GM21717 (cell line): ENCODE measurements around the gene CATSPERZ.

Experiments
- ATAC-seq: cut with Tn5 transposase; IDR thresholded peaks from one replicate; pipeline ENCODE4 v1.9.1; 2021; ENCODE audit warnings: mild to moderate bottlenecking, moderate library complexity; ENCODE audit not compliant: unreplicated experiment

The CATSPERZ gene, protein sequence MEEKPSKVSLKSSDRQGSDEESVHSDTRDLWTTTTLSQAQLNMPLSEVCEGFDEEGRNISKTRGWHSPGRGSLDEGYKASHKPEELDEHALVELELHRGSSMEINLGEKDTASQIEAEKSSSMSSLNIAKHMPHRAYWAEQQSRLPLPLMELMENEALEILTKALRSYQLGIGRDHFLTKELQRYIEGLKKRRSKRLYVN

DNA sequence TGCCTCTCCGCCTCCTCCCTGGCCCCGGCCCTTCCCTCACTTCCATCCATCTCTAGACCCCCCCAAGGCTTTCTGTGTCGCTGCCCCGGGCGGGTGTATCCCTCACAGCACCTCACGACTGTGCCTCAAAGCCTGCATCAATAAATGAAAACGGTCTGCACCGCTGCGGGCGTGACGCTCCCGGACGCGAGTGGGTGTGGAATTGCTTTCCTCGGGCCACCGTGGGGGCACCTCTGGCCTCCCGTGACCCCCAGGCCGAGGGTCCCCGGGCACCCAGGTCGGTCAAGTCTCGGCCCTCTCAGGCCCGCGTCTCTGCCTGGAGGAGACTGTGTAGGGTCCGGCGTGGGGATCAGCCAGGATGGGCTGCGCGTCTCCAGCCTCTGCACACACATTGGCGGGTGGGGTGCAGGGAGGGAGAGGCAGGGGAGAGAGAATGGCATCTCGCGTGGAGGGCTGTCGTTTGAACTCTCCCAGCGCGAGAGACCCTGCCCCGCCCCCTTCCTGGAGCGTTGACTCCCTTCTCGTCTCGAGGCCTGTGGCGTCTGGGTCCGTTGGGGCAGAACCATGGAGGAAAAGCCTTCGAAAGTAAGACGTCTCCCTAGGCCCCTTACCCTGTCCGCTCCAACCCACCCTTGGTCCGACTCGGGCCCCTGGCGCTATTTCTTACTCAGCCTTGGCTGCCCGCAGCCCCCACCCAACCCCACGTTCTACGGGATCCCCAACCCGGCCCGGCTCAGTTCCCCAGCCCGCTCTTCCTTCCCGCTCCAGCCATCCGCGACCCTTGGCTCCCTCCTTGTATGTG is at the start of gene CATSPERZ:
Gene CATSPERZ (plus strand): TSS at position 512 of the 802 bp plus-strand sequence. CDS start 53 bp downstream, at position 565.
- ATAC-seq, result no peak

DNA sequence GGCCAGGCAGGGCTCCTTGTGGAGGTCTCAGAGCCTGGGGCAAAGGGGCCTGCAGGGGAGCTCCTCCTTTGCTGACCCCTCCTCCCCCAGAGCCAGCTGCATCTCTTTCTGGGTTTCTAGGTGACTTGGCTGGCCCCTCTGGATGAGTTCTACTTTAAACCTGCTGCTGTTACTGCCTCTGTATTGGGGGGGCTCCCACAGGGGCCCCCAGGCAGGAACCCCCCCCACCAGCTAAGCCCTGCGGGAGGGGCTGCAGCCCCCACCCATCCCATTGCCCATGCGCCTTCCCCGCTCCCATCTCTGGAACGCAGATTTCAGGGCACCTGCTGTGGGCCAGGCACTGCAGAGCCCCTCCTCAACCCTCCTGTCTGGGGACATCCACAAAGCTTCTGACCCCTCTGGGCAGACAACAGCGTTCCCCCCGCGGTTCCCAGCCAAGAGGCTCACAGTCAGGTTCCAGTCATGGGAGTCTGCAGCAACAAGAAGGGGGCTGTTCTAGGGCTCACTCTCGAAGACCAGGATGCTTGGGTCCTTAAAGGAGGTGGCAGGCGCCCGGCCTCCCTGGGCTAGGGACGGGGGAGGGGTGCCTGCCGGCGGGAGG is 49.6 kb upstream of the CATSPERZ start:
- no peak for ATAC-seq

DNA sequence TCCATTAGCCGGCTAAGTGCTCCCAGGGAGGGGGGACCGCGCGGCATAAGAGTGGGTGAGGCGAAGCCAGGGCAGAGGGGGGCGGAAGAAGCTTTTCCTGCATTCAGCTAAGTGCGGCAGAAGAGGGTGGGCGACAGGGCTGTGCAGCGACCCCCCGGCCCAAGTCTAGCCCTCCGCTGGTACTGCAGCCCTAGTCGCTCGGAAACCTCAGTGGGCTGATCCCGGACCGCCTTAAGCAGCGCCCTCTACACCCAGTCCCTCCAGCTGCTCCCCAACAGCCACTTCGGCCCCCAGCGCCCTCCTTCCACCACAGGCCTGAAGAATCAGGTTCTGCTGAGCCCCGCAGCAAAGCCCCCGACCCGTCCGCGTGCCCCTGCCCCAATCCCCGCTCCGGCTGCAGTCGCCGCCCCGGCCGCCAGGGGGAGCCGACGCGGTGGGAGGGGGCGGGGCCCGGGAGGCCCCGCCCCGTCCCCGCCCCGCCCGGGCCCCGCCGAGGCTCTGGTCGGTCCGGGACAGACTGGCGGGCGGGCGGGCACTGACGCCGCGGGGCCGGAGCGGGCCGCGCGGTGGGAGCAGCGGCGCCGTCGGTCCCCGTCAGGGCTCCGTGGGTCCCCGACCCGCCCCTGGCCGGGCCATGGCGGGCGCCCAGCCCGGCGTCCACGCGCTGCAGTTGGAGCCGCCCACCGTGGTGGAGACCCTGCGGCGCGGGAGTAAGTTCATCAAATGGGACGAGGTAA is 49.0 kb upstream of the CATSPERZ start, which contains the start of gene PLCB3:
Gene PLCB3 (plus strand): TSS at position 515 of the 737 bp plus-strand sequence. CDS start 120 bp downstream, at position 635.
- ATAC-seq, result no peak

DNA sequence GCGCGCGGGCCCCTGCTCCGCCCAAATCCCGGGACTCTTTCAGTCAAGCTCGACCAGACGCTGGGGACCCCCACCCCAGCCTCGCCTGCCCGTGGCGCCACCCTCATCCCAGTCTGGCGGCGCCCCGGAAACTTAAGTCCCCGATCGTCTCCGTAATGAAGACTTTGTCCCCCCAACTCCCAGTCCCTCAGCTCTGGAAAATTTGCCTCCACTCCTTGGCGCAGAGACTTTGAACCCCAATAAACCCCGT is 48.5 kb upstream of the CATSPERZ start:
- ATAC-seq, result no peak

DNA sequence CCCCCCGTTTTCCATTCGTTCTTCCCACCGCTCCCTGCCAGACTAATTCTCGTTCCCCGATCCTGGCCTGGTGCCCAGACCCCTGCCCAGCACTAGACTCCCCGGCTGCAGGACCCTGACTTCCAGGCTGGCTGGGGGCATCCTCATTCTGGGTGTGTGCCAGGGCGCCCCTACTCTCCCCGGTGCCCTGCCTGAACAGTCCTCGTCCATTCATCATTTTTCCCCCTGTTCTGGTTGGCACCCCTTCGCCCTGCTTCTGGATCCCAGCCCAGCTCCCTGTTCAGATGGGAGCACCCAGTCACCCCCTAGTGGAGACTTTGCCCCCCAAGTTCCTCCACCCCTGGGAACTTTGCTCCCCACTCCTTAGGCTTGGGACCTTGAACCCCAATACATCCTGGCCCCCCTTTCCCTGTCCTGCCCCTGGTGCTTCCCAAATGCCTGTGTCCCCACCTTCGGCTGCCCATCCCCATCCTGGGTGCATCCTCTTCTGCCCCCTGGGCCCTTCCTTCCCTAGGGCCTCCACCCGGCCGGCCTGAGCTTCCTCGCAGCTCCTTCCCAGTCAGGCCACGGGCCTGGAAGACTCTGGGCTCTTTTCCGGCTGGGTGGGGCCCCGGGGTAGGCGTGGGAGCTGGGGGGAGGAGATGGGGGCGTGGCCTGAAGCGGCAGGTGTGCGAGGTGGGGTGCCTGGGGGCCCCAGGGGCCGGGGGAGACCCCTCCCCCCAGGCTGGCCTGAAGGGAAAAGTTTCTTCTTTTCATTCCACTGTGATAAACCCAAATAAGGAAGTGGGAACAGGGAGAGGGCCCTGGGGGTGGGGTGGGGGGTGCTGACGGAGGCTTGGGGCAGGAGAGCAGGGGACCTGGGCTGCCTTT is 47.9 kb upstream of the CATSPERZ start:
- ATAC-seq, result no peak

DNA sequence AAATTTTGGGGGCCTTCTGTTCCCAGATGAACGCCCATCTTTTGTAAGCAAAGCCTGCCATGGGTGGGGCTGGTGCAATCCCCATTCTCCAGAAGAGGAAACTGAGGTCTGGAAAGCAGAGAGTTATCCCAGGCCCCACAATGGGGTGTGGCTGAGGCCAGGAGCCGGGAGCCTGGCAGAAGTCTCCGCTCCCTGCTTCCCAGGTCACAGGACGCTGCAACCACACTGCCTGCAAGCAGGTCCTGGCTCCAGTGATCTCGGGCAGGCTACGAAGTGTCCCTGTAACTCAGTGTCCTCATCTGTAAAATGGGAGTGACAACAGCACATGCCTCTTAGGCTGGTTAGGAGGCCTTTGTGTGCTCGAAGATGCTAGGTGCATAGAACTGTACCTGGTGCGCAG is 47.1 kb upstream of the CATSPERZ start:
- ATAC-seq, result no peak

DNA sequence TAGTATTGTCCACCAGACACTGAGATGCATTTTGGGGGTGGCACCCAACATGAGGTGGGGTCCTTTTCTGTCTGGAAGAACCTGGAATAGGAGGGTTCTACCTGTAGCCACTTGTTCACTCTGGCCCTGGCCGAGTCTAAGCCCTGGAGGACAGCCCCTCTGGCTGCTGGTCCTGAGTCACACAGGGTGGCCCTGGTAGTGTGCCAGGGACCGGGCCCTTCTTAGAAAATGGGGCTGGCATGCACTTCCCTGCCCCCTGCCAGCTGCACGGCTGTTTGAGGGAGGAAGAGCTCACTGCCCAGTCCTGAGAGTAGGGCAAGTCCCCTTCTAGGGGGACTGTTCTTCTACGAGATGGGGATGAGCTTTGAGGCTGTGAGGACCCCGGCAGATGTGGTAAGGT is 46.7 kb upstream of the CATSPERZ start:
- ATAC-seq, result no peak

DNA sequence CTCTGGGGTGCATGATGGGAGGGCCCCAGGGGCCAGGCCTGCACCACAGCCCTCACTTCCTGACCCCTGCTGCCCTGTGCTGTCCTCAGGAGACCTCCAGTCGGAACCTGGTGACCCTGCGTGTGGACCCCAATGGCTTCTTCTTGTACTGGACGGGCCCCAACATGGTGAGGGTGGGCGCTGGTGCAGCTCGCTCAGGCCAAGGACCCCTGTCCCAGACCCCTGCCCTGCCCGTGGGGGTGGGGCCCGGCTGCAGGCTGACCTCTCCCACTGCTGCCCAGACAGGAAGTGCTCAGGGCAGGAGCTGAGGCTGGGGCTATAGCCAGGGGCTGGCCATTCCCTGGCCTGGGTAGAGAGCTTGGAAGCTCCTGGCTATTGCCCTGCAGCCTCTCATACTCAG is 45.8 kb upstream of the CATSPERZ start:
- ATAC-seq, result no peak

DNA sequence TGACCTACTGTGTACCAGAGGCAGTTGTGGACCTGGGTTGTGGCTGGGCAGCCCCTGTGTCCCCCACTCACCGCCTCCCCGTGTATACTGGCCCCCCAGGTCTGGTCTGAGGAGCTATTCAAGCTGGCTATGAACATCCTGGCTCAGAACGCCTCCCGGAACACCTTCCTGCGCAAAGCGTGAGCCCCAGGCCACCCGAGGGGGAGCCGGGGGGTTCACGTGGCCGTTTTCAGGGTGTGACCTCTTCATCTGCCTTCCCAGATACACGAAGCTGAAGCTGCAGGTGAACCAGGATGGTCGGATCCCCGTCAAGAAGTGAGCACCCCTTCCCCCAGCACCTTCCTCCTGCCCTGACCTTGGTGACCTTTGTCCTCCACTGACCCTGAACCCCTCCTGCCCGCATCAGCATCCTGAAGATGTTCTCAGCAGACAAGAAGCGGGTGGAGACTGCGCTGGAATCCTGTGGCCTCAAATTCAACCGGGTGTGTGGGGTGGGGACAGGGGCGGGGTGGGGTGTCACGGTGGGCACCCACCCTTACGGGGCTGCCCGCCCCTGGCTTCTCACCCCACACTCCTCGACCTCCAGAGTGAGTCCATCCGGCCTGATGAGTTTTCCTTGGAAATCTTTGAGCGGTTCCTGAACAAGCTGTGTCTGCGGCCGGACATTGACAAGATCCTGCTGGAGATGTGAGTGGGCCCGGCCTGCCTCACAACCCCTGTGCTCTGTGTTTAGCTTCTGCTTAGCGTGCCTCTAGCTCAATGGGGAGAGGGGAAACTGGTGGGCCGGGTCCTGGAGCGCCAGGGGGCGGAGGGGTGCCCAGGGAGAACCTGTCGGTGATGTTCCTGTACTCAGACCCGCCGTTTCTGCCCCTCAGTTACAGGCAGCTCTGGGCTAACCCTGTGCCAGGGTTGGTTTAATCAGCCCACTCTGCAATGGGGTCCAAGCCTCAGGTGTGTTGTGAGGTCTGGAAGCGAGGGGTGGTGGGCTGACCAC is 44.7 kb upstream of the CATSPERZ start:
- no peak for ATAC-seq

DNA sequence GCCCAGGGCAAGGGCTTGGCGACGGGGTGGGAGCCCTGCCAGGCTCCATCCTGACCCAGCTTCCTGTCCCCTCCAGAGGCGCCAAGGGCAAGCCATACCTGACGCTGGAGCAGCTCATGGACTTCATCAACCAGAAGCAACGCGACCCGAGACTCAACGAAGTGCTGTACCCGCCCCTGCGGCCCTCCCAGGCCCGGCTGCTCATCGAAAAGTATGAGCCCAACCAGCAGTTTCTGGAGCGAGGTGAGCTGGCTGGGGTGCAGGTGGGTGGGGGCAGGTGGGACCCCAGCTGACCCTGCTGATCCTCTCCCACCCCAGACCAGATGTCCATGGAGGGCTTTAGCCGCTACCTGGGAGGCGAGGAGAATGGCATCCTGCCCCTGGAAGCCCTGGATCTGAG is 43.9 kb upstream of the CATSPERZ start:
- no peak for ATAC-seq

DNA sequence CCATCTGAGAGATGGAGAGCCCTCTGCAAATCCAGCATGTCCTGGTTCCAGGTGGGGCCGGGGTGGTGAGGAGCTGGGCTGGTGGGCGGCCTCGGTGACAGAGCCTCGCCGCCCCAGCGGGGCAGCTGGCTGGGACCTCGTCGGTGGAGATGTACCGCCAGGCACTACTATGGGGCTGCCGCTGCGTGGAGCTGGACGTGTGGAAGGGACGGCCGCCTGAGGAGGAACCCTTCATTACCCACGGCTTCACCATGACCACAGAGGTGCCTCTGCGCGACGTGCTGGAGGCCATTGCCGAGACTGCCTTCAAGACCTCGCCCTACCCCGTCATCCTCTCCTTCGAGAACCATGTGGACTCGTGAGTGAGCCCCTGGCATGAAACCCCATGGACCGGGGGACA is 41.8 kb upstream of the CATSPERZ start:
- ATAC-seq, result no peak

DNA sequence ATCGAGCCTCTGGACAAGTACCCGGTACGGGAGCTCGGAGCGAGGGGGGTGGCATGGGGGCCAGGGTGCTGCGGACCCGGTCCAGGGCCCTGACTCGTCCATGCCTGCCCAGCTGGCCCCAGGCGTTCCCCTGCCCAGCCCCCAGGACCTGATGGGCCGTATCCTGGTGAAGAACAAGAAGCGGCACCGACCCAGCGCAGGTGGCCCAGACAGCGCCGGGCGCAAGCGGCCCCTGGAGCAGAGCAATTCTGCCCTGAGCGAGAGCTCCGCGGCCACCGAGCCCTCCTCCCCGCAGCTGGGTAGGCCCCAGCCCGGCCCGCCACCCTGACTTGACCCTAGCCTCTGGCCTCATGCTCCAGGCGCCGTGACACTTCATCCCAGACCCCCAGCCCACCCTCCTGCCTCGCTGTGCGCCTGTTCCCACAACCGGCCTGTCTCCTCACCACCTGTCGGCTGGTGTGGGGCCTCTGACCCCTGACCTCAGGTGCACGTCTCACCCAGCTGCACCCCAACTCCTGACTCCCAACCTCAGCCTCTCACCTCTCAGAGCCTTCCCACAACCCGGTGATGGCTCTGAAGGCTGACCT is 41.1 kb upstream of the CATSPERZ start:
- ATAC-seq, result no peak

DNA sequence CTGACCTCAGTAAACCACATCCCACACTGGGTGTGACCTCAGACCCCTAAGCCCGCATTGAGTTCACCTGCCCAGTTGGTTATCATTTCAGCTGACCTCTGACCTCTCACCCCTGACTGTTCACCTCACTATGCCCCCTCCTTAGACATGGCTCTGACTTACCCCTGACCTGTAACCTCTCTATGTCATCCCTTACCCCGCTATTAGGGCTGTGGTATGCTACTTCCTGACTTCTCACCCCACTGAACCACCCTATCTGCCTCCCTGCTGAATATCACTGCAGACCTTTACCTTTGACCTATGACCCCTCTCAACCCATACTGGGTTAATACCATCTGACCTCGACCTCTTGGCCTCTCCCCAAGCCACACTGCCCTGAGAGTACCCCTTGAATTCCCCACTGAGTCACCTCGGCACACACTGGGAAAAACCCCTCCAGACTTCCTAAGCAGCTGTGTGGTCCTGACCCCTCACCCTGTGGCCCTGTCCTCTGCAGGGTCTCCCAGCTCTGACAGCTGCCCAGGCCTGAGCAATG is 40.6 kb upstream of the CATSPERZ start:
- ATAC-seq, result no peak

DNA sequence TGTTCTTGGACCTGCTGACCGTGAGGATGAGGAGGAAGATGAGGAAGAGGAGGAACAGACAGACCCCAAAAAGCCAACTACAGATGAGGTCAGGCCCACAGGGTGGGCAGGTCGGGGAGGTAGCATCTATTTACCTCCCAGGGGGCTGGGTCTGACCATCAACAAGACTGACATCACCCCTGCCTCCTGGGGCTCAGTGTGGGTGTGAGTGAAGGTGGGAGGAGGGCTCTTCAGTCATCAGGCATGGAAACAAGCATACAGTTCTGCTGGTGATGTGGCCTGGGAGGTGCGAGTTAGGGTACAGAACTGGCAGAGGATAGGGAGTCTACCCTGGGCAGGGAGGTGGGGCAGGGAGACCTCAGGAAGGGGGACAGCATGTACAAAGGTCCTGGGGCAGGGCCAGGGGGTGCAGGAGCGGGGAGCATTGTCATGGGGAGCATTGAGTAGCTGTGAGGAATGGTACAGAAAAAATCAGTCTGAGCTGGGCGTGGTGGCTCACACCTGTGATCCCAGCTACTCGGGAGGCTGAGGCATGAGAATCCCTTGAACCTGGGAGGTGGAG is 39.9 kb upstream of the CATSPERZ start:
- no peak for ATAC-seq

DNA sequence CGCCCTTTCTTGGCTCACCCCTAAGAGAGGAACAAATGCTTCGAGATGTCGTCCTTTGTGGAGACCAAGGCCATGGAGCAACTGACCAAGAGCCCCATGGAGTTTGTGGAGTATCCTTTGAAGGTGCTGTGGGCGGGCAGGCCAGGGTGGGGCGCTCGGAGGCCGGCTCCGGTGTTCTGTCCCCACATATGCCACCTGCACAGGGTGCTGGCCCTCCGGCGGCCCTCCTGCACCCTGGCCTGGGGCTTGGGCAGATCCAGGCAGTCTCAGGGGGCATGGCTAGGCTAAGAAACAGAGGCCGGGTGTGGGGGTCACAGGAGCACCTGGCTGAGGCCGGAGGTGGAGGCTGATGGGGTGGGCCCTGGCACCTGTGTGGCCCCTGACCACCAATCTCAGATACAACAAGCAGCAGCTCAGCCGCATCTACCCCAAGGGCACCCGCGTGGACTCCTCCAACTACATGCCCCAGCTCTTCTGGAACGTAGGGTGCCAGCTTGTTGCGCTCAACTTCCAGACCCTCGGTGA is 38.5 kb upstream of the CATSPERZ start:
- no peak for ATAC-seq

DNA sequence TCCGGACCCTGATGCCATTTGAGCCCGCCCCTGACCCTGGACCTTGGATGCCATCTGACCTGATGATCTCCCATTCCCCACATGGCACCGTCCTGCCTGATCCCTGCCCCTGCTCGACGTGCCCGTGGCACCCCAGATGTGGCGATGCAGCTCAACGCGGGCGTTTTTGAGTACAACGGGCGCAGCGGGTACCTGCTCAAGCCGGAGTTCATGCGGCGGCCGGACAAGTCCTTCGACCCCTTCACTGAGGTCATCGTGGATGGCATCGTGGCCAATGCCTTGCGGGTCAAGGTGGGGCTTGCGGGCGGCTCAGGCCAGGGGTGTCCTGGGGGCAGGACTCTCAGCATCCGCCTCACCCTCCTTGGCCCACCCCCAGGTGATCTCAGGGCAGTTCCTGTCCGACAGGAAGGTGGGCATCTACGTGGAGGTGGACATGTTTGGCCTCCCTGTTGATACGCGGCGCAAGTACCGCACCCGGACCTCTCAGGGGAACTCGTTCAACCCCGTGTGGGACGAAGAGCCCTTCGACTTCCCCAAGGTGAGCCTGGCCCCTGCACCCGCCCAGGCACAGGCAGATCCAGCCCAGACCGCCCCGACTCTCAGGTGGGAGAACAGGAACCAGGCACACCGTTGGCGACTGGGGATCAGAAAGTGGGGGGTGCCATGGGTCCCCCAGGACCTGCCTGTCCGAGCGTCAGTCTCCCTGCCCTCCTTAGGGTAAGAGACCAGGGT is 37.7 kb upstream of the CATSPERZ start:
- no peak for ATAC-seq
